ENCODE results near the gene C1orf105.

GRCh38 chr1:172449585-172450523 lies 29.4 kb downstream of the C1orf105 start:
- TF ChIP-seq EGR1 (IDR thresholded peaks at IDR 0.05; ENCODE audit: low read depth in 2 of 2) (no peak), REST (IDR thresholded peaks at IDR 0.05) (no peak), NR2F2 (IDR thresholded peaks at IDR 0.05) (peak; percentile 38)
